HG03060 (cell line): ENCODE data around the gene SIL1.

Experiments used
- ATAC-seq: cut with Tn5 transposase; IDR thresholded peaks from one replicate; pipeline ENCODE4 v1.9.1; 2021; ENCODE audit warnings: low read depth, moderate number of reproducible peaks; ENCODE audit not compliant: unreplicated experiment

Gene SIL1

DNA sequence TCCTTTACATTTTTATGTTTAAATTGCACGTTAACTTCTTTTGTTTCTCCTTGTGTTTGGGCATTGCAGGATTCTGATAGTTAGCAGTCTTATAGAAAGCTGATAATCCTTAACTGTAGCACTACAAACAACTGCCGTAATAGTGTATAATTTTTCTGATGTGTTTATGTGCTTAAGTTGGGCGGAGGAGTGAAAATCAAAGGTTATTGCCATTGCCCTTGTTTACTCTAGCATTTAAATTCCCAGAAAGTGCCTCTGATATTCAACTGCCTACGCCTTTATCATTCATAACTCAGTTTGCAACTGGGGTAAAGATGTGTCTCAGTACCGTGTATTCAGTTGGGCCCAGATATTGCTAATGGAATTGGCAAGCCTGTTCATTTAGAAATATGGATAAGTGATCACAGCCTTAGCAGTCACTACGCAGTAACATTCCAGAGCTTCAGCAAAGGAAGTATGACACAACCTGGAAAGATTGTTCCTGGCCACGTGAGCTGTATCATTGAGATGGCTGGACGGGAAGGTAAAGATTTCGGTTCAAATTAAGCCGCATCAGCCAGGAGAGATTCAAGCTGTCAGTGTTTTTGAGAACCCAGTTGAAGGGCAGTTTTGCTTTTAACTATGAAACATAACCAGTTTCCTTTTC, 294.9 kb downstream of the SIL1 start:
- ATAC-seq = no peak

GRCh38 chr5:138901716-138902115, 296.5 kb downstream of the SIL1 start:
- no peak for ATAC-seq

- ATAC-seq = no peak
These were observed 297.7 kb downstream of the SIL1 start for GRCh38 chr5:138900281-138900965.

DNA sequence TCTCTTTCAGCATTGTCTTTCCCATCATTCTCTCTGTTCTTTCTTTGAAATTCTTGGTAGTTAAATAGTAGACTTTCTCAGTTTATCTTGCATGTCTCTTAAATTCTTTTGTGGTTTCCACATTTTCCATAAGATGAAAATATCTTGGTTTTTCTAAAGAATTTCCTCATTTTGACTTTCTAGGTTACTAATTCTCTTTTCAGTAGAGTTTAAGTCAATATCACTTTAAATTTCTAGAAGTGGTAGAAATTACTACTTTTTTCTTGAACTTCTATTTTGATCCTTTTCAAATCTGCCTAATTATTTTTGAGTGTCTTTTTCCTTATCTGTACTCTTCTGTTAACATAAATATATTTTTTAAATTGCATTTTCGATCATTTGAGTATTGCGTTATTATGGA, 299.4 kb downstream of the SIL1 start:
- ATAC-seq = no peak

DNA sequence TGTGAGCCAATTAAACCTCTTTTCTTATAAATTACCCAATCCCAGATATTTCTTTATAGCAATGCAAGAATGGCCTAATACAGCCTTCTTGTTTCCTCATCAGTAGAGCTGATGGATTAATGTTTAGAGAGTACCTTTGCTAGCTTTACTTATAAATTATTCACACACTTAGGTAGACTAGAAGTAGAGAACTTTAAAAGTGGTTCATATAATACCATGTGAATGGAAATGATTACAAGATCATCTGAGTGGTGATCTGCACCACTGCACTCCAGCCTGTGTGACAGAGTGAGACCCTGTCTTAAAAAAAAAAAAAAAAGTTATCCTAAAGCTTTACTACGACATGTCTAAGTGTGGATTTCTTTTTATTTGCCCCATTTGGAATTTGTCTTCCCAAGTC, 299.9 kb downstream of the SIL1 start:
- ATAC-seq = no peak
